Astrocyte of the cerebellum (primary cell): ENCODE results near the gene RAMACL.
"Not testable (repeated sequence)": the region's sequence is repeated elsewhere in the genome, so short reads cannot be mapped to it uniquely, and the experiment has no call there.

Source experiments
- DNase-seq: peaks from one replicate; pipeline ENCODE4 v3.0.0-alpha.2; 2011; ENCODE audit warnings: low read depth
- H3K4me3 ChIP-seq: 2 replicates; pipeline ENCODE4 v1.5.1; 2011; ENCODE audit warnings: mild to moderate bottlenecking, low read depth, low read length, moderate library complexity
- CTCF ChIP-seq: IDR thresholded peaks from 2 replicates; pipeline ENCODE4 v1.5.1; 2012; ENCODE audit warnings: low read length, low read depth, moderate library complexity, mild to moderate bottlenecking; ENCODE audit errors: missing control alignments
- in situ Hi-C: cut with HindIII; loops from 2 replicates; pipeline ENCODE4 v1.10.0; 2017; ENCODE audit warnings: low sequenced_read_pairs

Gene RAMACL

GRCh38 chr6:166542580-166542912 lies 43.9 kb downstream of the RAMACL start:
- no peak for DNase-seq
- in situ Hi-C loops: no loop called here
- no peak overlapping the region for H3K4me3 ChIP-seq
- TF ChIP-seq CTCF: no peak

DNA sequence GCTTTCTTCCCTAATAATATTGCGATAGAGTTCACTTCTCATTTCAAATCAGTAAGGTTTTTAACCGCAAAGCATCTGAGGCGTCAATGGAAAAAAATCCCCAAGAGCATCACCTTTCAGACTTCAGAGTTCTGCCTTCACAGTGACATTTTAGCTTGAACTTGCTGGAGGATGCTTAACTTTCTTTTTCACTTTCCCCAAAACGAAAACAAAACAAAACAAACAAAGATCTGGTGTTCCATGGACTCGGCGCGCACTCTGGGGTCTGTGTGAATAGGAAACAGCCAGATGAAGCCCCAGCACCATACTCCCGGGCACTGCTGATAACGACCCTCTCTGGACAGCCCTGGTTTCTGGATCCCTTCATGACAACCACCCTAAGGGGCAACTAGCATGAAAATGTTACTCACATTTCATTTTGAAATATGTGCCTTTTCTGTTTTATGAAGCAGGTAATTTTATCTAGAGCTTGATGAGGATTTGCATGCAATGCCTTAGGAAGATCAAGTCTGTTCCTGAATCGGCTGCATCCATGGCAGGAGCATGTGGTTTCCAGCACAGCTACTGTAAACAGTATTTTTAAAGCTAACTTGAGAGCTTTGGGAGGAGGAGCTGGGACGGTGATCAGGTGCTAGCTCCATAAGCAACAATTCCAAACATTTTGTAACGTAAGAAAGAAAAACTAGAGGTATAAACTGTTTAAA lies 44.5 kb downstream of the RAMACL start:
- in situ Hi-C loops: no loop called here
- TF ChIP-seq CTCF: no peak
- no peak overlapping the region for H3K4me3 ChIP-seq
- DNase-seq: no peak

DNA sequence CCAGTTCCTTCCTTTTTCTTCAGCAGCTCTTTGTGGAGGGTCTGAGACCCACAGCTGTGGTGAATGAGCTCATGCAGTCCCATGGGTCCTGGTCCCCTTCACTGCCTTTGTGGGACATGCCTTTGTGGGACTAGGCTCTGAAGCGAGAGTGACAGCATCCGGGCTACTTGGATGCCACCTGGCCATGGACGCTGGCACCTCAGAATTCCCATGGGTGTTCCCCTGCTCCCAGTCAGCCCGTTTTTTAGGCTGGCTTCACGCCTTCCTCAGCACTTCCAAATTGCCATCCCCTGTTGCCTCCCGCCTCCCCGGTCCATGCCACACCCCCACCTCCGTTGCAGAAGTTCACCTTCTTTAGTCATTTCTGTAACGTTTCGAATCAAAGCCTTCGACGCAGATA lies 45.1 kb downstream of the RAMACL start:
- DNase-seq: no peak
- H3K4me3 ChIP-seq: no peak overlapping the region
- no peak for TF ChIP-seq CTCF
- in situ Hi-C loops: no loop called here

DNA sequence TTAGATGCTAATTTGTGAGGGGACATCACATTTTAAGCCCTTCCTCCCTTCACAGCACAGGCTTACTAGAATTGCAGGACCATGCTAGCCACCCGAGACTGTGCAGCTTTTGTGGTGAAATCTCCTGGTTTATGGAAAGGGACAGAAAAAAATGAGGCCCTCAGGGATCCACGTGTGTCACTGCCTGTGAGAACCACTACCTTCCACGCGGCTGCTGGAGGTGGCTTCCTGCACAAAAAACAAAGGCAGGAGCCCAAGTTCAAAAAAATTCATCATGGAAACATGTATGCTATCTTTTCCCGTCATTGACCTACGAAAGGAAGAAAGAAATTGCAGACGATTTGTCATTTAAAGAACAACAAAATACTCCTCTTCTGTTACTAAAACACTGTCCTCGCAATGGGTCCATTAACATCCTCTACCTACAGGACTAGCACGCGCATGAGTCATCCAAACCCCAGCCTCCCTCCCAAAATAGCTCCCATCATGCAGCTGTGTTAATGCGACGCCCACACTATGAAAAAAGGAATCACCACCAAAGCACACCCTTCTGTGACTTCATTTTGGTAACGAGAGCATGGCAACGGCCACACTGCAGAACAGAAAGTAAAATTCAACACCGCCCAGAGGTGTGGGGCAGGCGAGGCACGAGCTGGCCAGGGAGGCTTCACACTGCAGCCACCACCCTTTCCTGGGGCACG lies 45.7 kb downstream of the RAMACL start:
- no peak for DNase-seq
- no peak overlapping the region for H3K4me3 ChIP-seq
- no peak for TF ChIP-seq CTCF
- in situ Hi-C loops: no loop called here

GRCh38 chr6:166539543-166539942 lies 46.9 kb downstream of the RAMACL start:
- no peak overlapping the region for H3K4me3 ChIP-seq
- DNase-seq: no peak
- TF ChIP-seq CTCF: no peak
- in situ Hi-C loops: no loop called here

- in situ Hi-C loops, H3K4me3 ChIP-seq, DNase-seq: not testable (repeated sequence)
Measured at GRCh38 chr6:166539011-166539385, 47.5 kb downstream of the RAMACL start.

DNA sequence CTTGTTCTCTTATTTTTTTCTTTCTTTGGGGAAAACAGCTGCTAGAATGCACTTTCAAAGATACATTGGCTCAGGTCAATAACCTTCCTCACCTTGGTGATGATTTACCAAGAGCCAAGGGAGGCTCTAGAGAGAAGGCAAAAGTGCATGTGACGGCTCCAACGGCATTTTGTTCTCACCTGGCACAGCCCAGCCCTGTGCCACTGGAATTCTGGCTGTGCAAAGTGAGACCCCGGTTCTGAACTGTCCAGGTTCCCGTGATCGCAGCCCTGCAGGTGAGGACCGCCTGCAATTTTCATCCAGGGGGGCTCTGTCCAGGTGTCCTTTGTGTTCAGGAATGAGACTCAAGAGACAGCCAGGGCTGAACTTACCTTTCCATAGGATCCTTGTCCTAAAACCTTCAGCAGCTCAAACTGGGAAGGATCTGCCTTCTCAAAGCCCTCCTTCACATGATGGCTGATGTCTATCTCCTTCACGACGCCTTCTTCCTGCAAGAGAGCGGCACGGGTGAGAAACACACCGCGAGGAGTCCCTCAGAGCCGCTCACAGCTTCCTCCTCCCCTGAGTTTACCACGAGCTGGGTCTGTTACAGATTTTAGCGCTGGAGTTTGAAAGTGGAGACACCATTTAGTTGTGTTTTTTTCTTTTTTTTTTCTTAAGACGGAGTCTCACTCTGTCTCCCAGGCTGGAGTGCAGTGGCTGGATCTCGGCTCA lies 48.0 kb downstream of the RAMACL start:
- no peak overlapping the region for H3K4me3 ChIP-seq
- DNase-seq: no peak
- in situ Hi-C loops: no loop called here
- no peak for TF ChIP-seq CTCF
